Limb (tissue), 2 donors: ENCODE measurements around the gene MYO10.
"Not testable (repeated sequence)": the region's sequence is repeated elsewhere in the genome, so short reads cannot be mapped to it uniquely, and the experiment has no call there.

Experiments used
- DNase-seq, 2 donors: peaks; one replicate each; pipeline ENCODE4 v3.0.0-alpha.2; 2016; ENCODE audit errors: extremely low spot score in 2 of 2

Gene MYO10

GRCh38 chr5:16886793-16887345 lies 49.2 kb downstream of the MYO10 start:
- no peak for DNase-seq

GRCh38 chr5:16886366-16886736 lies 49.7 kb downstream of the MYO10 start:
- DNase-seq, result peak in 1 of 2 donors; percentile 60

- no peak for DNase-seq
Observed at GRCh38 chr5:16885635-16886365, 50.3 kb downstream of the MYO10 start.

GRCh38 chr5:16884595-16884994 lies 51.5 kb downstream of the MYO10 start:
- DNase-seq, result no peak

GRCh38 chr5:16883806-16884205 lies 52.3 kb downstream of the MYO10 start:
- DNase-seq, result no peak

- DNase-seq, result no peak
Observed at GRCh38 chr5:16883176-16883575, 52.9 kb downstream of the MYO10 start.

GRCh38 chr5:16881251-16881650 lies 54.8 kb downstream of the MYO10 start:
- DNase-seq, result no peak

- DNase-seq, result peak in 1 of 2 donors; percentile 63
Observed at GRCh38 chr5:16880547-16880946, 55.5 kb downstream of the MYO10 start.

- no peak for DNase-seq
Observed at GRCh38 chr5:16879650-16880049, 56.4 kb downstream of the MYO10 start.

GRCh38 chr5:16879191-16879590 lies 56.9 kb downstream of the MYO10 start:
- DNase-seq, result no peak

- no peak for DNase-seq
Observed at GRCh38 chr5:16877267-16877935, 58.7 kb downstream of the MYO10 start.

GRCh38 chr5:16874424-16874823 lies 61.7 kb downstream of the MYO10 start:
- DNase-seq, result not testable (repeated sequence)

- no peak for DNase-seq
Observed at GRCh38 chr5:16871746-16872339, 64.2 kb downstream of the MYO10 start.

GRCh38 chr5:16870878-16871277 lies 65.2 kb downstream of the MYO10 start:
- no peak for DNase-seq

- DNase-seq, result no peak
Observed at GRCh38 chr5:16869821-16870796, 66.0 kb downstream of the MYO10 start.

GRCh38 chr5:16867577-16867953 lies 68.5 kb downstream of the MYO10 start:
- DNase-seq, result no peak

- DNase-seq, result peak; percentile 51 to 62
Observed at GRCh38 chr5:16866795-16867576, 69.1 kb downstream of the MYO10 start.

GRCh38 chr5:16866273-16866672 lies 69.8 kb downstream of the MYO10 start:
- DNase-seq, result no peak

GRCh38 chr5:16865151-16865550 lies 70.9 kb downstream of the MYO10 start:
- DNase-seq, result no peak

- DNase-seq, result peak in 1 of 2 donors; percentile 43
Observed at GRCh38 chr5:16864631-16865131, 71.4 kb downstream of the MYO10 start.
